AG09319 (cell line): ENCODE measurements around the gene TBX3.

Source experiments
- DNase-seq: peaks from one replicate; pipeline ENCODE4 v3.0.0-alpha.2; 2010; ENCODE audit warnings: low read depth; ENCODE audit errors: extremely low read depth
- TF ChIP-seq, protein P1 (sequence below): IDR thresholded peaks from 2 replicates; pipeline ENCODE4 v1.5.1; 2011; ENCODE audit warnings: low read depth, mild to moderate bottlenecking, inconsistent platforms, low read length, moderate library complexity

Gene TBX3

DNA sequence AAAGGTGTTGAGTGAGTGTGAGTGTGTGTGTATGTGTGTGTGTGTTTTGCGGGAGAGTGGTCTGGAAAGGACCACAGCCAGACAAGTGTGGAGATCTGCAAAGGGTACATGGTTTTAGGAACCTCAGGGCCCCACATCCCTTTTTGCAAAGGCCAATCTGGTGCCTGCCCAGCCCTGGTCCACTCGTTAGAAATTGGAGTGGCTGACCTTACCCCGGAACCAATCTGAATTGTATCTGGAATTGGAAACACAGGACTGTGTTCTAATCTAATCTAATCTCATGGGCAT is 11.3 kb upstream of the TBX3 start:
- TF ChIP-seq, protein P1, sequence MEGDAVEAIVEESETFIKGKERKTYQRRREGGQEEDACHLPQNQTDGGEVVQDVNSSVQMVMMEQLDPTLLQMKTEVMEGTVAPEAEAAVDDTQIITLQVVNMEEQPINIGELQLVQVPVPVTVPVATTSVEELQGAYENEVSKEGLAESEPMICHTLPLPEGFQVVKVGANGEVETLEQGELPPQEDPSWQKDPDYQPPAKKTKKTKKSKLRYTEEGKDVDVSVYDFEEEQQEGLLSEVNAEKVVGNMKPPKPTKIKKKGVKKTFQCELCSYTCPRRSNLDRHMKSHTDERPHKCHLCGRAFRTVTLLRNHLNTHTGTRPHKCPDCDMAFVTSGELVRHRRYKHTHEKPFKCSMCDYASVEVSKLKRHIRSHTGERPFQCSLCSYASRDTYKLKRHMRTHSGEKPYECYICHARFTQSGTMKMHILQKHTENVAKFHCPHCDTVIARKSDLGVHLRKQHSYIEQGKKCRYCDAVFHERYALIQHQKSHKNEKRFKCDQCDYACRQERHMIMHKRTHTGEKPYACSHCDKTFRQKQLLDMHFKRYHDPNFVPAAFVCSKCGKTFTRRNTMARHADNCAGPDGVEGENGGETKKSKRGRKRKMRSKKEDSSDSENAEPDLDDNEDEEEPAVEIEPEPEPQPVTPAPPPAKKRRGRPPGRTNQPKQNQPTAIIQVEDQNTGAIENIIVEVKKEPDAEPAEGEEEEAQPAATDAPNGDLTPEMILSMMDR: no peak
- DNase-seq: no peak

DNA sequence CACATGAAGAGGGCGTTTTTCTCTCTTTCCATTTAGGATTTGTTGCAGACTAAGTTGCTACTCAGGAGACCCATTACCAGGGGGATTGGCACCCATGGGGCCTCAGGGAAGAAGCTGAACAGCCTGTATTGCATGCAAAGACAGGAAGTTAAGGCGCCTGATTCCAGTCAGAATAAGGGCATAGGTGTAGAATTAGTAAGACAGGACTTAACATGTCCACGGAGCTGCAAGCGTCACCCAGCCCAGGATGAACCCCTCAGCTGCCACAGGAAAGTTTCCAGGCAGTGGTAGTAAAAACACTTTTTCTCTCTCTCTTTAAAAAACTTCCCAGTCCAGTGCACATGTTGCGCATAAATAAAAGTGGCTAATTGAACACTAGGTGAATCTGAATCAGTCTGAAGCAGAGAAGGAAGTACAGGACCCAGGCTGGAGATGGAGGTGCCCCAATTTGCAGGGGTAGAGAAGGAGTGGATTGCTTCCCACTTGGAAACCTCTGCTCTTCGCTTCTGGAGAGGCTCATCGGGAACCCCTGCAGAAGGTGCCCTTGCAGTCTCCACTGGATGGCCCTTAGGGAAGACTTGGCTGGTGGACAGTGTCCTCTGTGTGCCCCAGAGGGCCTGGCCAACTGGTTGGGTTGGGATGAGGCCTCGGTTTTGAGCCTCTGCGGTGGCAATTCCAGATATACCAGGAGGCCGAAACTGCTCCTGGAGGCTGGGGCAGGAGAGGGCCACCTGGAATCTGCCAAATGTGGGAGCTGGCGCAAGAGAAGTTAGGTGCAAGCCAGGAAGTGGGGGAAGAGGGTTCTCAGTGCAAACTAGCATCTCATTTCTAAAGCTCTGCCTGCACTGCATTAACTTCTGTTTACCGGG is 10.7 kb upstream of the TBX3 start:
- no peak for DNase-seq

DNA sequence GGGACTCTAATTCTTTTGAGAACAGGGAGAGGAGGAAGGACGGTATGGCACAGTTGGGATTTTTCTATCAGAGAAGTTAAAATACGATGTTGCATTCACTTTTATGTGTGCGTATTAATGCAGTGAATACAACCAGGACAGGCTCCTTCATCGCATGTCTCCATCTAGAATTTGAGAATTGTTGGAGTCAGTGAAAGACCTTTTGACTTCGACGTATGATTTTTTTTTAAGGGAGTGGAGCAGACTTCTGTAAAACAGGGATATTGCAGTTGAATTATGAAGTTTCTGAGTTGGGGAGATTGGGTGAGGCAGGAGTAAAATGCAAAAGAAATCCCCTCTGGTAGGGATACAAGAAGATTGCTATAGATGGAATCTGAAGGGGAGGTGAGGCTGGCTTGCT is 9.6 kb upstream of the TBX3 start:
- no peak for DNase-seq
- TF ChIP-seq, protein P1: no peak

More for the DNA sequence above, 10.7 kb upstream of the TBX3 start:
- TF ChIP-seq, protein P1: no peak

DNA sequence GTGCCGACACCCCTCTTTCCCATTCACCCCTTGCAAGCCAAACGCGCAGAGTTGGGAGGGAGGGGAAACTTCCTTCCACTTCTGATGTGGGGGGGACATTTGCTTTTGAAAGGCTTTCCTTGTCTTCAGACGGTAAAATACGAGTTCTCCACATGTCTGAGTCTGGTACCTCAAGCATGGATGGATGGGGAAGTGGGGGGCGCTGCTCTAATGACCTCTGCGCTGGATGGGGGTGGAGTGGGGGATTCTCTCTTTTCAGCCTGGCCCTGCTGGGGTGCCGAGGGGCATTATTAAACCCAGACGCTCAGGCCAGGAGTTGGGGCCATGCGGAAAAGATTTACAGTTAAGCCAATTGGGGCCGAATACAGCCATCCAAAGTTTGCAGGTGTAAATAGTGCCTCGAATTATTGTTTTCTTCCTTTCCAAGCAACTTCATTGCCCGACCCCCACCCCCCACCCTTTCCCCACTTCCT is 9.1 kb upstream of the TBX3 start:
- TF ChIP-seq, protein P1: no peak; the same call in 1 of the 2 replicates

DNA sequence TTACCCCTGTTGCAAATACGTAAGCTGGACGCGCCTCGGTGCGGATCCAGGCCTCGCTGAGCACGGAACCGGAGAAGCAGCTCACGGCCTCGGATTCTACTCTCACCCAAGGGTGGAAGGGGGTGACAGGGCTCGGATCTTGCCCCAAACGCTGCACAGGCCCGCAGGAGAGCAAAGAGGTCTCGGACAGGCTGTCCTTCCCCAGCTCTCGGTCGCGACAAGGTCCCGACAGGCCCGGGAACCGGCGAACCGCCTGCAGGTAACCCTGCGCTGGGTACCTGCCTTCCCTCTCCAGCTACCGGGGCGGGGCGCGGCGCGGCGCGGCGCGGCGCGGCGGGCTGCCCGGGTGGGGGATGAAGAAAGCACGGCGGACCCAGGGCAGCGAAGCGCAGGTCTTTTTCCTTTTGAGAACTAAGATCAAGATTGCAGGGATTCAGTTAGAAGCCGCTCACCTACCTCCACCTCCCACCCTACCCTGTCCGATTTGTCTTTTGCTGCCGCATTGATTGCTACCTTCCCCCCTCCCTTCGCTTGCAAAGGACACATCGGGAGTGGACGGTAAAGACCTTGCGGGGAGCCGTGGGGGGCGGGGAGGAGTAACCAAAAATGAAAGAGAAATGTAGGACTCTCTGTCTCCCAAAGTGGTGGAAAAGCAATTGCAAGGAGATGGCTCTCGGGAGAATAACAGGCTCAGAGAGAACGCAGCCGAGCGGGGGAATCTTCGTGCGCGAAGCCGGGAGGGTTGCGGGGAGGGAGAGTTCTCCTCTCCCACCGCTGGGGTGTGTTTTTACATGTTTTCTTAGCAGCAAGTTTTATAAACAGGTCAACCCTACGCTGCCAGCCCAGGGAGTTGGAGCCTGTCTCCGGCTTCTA is 8.4 kb upstream of the TBX3 start:
- DNase-seq: no peak
- TF ChIP-seq, protein P1: peak; percentile 22

More for the DNA sequence above, 9.1 kb upstream of the TBX3 start:
- DNase-seq: no peak

DNA sequence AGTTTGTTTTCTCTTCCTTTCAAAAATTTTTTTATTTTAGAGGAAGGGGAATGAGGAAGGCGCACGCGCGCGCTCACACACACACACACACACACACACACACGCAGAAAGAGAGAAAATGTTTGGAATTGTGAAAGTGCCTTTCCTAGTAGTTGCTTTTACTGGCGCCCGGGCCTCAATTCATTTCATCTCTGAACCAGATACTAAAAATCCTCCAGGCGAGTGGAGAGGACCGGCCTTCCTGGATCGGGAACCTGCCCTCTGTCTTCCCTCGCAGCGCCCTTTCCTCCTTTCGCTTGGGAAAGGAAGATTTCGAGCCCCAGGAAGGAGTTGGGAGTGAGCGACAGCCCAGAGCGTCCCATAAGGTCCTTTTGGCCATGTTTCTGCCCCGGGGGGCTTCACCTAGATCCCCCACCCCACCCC is 7.8 kb upstream of the TBX3 start:
- no peak for DNase-seq
- TF ChIP-seq, protein P1: no peak

DNA sequence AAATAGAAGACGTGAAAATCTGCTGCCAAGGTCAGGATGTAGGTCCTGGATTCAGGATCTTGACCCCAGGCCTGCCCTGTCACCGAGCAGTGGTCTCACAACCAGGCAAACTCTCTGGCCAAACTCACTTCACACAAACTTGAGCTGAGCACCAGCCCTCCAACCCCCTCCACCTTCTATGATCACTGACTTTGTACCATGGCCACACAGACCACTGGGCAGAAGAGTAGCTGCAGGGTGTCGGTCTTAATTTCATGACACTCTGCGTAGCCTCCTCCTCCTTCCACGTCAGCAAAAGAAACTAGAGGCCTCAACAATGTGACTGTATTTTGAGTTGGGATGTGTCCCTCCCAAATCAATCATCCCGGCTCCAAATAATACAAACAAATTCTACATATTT is 7.2 kb upstream of the TBX3 start:
- DNase-seq: no peak
- TF ChIP-seq, protein P1: no peak
